ENCODE results near the gene RCAN2. TPM values are rescaled to one million over a fixed set of nuclear protein-coding genes. Genes with fewer than 3 reads are reported as not detected.

Gene RCAN2
- total RNA-seq, 1 donor from 2014 or later = 254 TPM

DNA sequence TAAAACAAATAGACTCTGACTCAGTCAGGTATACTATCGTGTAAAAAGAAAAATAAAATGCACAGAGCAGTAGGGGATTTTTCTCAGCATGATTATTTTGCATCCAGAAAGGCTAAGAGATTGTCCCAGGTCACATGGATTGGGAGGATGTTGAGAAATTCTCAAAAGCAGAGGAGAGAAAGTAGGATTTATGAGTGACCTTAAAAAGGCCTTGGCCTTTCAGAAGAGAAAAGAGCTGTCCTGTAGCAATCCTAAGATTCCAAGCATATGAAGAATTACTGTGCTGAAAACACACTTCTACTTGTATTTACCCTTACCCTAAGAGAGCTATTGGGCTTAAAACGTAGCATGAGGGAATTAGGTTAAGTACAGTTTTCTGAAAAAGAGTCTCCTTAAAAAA lies 170.7 kb downstream of the RCAN2 start:
- ATAC-seq = no peak
- DNase-seq = no peak
- intact Hi-C loops (cut with micrococcal nuclease) = no loop called here

DNA sequence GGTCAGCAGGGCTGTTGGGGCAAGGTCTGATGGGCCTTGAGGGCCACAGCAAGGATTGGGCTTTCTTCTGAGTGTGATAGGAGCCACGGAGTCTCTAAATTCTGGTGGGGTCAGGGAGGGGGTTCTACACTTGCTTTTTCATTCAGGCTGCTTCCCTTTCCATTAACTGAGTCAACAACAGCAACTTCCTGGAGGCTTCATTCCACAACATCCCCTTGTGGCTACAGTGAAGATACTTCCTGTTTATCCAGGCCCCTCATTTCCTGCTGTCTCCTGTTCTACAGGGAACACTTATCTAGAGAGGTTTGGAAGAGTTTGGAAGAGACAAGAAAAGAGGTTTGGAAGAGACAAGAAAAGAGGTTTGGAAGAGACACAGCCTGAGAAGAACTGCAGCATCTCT lies 175.7 kb downstream of the RCAN2 start:
- no peak for ATAC-seq
- intact Hi-C loops (cut with micrococcal nuclease) = no loop called here

DNA sequence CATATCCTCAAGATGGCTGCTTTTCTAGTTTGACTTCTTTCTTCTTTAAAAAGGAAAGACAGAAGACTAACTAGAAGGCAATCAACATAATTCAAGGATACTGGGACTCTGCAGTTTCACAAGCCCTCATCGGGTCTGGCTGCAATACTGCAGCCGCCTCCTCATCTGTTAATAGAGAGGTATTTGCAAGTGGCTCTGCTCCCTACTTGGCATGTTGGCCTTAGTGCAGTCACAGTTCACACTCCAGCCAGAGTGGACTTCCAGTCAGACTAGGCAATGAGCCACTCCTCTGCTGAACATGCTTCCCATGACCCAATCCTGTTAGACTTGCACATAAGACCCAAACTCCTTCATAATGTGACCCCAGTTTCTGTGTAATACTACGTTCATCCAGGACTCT lies 178.6 kb downstream of the RCAN2 start:
- peak; percentile 22 for ATAC-seq
- no peak for DNase-seq
- intact Hi-C loops (cut with micrococcal nuclease) = no loop called here

More for the DNA sequence above, 175.7 kb downstream of the RCAN2 start:
- DNase-seq = no peak

DNA sequence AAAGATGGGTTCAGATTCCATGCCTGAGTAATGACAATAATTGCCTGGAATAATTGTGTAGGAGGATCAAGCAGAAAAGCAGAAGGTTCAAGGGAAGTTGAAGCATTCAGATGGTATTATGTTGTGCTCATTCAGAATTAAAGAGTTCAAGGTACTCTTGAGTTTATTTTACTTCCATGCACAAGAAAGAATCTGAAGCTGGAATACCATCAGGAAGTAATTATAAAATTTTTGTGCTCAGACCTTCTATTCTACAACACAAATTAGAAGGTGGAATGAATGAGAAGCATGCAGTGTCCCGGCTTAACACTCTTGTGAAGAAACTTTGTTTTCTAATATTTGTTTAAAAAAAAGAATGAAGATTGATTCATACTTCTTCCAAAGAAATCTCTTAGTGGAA lies 181.1 kb downstream of the RCAN2 start:
- no peak for ATAC-seq
- no peak for DNase-seq
- intact Hi-C loops (cut with micrococcal nuclease) = no loop called here

DNA sequence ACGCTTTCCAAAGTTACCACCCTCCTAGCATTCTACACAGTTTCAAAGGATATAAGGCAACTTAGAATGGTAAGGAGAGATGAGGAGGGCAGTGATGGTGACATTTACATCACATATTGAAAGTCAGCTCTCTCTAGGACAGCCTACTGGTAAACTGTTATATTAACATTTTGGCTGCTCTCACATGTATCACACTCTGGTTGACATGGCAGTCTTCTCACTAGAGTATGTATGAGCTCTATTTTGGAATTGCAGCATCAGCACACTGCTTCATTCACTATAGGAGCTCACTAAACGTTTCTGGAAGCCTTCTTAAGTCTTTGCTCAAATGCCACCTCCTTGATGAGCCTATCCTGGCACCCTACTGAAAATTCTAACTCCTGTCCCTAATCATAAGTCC lies 184.8 kb downstream of the RCAN2 start:
- ATAC-seq (peak; percentile 37), DNase-seq (no peak)
- intact Hi-C loops (cut with micrococcal nuclease) = no loop called here

DNA sequence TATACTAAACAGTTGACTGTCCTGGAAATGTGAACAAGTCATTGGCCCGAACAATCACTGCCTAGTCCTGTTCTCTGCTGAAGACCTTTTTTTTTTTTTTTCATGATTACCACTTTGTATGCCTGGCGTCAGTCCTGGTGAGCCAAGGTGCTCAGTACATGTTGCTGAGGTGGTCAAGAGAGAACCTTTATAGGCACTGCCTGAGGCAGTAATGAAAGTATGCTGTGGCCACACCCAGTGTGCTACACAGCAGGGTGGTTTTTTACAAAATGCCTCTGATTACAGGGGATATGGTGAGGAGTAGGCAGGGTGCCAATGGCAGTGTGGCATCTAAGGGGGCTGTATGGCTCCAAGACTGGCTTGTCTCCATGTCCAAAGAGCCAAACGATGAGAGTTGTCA lies 185.4 kb downstream of the RCAN2 start:
- intact Hi-C loops (cut with micrococcal nuclease) = no loop called here
- no peak for DNase-seq
- ATAC-seq = peak; percentile 24

DNA sequence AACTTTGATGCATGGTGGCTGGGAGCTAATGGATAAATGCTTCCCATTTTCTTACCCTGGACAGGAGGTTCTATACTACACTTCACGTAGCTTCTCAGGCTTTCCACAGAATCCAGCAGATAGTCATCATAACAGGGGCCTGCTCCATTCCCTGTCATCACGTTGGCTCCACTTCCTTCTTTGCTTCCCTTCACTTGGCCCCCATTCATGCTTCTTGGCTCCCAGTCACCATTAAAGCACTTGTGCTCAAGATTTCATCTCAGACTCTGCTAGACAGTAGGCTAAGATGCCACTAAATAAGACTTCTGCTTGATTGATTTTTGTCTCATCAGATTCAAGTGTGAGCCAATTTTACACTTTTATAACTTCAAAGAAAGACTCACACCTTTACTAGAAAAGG lies 186.0 kb downstream of the RCAN2 start:
- intact Hi-C loops (cut with micrococcal nuclease) = no loop called here
- ATAC-seq = no peak
- no peak for DNase-seq

DNA sequence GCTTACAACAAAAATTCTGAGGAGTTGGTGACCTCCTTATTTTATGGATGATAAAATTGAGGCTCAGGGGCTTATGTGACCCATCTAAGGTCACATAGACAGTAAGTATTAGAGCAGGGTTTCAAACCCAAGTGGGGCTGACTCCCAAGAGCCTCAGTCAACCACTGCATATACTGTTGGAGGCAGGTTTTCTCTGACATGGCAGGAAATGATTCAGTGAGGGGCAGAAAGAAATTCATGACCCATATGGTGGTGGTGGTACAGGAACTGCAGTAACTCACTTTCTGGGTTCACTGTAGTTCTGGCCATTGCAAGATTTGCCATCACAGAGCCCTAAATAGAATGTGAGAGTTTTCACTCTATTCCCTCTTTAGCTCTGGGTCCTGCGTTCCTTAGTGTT lies 188.4 kb downstream of the RCAN2 start:
- ATAC-seq = no peak
- DNase-seq = no peak
- intact Hi-C loops (cut with micrococcal nuclease) = no loop called here

DNA sequence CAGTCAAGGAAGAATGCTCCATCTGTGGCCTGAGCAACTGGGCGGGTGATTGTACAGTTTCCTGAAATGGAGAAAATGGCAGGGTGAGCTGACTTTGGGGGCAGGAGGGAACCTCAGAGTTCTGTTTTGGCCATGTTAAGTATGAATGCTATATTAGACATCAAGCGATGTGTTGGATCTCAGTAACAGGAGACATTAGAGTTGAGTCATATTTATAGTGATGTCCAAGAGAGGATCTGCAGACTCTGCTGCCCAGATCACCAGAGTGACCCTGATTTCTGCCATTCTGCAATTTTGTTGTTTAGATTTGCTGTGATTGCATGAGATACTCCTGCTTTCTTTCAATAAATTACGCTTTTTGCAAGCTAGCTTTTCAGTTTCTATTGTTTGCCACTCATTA lies 189.1 kb downstream of the RCAN2 start:
- DNase-seq = no peak
- intact Hi-C loops (cut with micrococcal nuclease) = no loop called here
- peak; percentile 19 for ATAC-seq

DNA sequence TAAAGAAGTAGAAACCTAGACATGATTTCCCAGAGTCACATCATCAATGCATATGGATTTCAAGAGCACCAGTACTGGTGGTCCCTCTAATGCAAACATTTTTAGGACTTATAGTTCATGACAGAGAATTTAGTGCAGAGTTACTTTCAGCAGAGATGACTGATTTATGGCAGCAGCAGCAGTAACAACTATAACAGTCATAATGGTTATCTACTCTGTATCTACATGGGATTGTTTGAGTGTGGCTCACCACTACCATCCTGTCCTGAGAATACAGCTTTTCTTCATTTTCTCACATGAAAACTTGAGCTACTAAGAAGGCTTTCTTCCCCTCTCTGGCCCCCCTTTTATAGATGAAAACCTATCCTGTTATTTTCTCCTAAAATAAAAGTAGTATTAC lies 192.0 kb downstream of the RCAN2 start:
- intact Hi-C loops (cut with micrococcal nuclease) = no loop called here
- ATAC-seq = no peak
- DNase-seq = no peak

DNA sequence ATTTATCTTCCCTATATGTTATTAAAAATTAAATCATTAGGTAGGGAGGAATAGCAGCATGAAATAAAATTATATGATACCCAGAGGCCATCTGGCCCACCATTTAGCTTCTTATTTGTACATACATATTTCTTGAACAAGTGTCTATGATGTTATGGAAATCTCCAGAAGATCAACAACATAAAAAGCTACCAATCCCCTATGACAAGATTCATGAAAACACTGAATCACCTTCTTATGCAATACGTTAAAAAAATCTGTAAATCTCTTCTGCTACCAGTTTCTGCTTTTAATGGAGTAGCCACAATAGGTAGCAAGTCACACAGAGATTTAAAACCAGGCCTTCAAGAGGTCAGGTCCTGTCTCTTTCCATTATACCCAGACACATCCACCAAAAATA lies 194.7 kb downstream of the RCAN2 start:
- intact Hi-C loops (cut with micrococcal nuclease) = no loop called here
- no peak for ATAC-seq
- DNase-seq = no peak

DNA sequence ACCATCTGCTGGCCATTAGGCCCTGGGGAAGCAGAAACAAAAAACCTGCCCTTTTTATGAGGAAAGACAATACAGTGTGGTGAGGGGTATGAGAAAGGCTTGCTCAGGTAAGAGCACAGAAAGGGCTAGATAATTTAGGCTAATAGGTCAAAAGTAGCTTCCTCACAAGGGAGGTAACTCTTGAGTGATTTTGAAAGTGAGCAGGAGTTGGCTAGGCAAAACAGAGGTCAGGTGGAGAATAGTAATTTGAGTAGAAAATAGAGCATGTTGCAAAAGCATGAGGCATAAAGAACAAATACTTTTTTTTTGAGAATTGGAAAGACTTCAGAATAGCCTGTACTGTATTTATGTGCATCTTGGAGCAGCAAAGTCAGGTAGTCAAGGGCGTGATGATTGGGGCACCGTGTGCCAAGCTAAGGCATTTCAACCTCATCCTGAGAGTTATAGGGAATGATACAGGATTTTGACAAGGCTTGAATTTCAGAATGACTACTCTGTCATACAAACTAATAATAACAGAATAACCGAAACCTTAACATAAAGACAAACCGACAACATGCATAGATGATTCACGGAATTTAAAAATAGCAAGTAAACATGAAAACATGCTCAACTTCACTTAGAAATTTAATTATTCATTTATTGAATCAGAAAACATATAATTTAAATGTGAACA lies 197.5 kb downstream of the RCAN2 start:
- DNase-seq (no peak), ATAC-seq (no peak)
- intact Hi-C loops (cut with micrococcal nuclease) = no loop called here

DNA sequence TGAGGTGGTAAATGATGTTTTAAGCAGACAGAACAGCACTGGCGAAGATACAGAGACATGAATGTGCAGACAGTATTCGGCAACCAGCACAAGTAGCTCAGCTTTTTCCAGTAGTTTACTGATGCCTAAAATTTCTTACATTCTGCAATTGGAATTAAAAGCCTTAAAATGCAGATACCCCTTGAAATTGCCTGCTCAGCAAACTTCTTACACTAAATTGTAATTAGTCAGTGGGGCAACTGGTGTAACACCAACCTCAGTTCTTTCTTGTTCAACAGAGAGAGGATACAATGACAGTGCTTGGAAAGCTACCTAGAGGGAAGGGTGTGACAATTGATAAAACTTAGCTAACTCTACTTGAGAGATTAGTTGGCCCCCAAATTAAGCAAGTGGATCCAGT lies 199.4 kb downstream of the RCAN2 start:
- no peak for ATAC-seq
- DNase-seq = no peak
- intact Hi-C loops (cut with micrococcal nuclease) = no loop called here

DNA sequence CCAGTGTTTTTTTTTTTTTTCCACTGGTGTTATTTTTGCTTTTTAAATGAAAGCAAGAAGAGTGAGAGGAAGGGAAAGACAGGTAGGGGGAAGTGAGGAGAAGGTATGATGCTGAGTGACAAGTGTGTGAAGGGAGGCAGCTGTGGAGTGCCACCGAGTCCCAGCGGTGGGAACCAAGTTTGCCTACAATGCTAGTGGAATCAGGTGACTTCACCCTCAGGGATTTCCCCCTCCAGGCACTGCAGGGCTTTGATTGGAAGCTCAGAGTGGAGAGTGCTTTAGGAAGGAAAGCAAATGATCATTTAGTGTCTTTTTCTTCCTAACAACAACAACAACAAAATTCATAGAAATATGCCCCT lies 200.0 kb downstream of the RCAN2 start:
- intact Hi-C loops (cut with micrococcal nuclease) = no loop called here
- DNase-seq (no peak), ATAC-seq (peak; percentile 25)

DNA sequence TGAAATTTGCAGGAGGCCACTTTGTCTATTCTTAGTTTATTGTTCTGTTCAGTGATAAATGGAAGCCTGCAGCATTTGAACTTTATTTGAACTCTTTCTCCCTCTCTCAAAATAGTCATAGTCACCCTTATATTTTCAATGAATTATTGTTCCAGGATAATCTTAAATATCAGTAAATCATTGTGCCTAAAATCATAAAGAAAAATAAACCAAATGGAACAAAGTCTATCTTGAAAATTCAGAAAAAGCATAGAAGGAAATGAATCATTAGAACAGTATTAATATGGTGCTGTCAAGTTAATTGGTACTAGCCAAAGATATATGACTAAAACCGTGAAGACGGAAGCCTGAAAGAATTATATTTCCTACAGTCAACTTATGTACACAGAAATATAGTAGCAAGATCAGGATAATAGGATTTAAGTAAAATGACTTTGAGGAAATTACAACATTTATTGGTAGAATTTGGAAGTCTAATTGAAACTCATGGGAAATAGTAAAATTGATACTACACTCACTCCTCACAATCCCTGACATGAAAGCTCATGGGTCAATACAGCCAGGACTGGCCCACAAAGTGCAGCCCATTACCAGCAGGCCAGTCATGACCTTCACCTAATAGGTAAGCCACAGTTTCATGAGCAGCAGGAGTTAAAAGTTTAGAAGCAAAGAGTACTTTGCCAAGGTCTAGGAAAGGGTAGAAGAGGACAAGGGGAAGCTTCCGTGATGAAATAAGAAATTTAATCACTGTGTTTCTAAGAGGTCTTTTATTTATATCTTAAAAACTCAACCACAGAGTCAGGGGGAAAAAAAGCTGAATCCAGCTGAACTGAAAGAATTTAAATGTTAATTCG lies 200.6 kb downstream of the RCAN2 start:
- DNase-seq (no peak), ATAC-seq (peak; percentile 24)
- intact Hi-C loops (cut with micrococcal nuclease) = no loop called here

DNA sequence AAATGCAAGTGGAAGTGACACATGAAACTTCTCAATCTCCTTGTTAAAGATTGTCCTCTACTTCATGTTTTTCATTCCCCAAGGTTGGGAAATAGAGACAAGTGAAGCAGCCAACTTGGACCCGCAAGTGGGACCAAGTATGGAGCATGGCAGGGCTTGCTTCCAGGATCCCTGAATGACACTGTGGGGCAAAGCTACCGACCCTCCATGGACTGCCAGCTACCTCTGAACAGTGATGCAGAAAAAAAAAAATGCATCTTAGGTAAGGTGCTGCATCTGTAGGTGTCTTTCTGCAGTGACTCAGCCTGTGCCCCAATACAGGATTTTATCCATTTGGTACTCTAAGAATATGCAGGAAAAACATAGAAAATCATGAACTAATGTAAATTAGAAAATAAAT lies 201.4 kb downstream of the RCAN2 start:
- peak; percentile 53 for ATAC-seq
- no peak for DNase-seq
- intact Hi-C loops (cut with micrococcal nuclease) = no loop called here

DNA sequence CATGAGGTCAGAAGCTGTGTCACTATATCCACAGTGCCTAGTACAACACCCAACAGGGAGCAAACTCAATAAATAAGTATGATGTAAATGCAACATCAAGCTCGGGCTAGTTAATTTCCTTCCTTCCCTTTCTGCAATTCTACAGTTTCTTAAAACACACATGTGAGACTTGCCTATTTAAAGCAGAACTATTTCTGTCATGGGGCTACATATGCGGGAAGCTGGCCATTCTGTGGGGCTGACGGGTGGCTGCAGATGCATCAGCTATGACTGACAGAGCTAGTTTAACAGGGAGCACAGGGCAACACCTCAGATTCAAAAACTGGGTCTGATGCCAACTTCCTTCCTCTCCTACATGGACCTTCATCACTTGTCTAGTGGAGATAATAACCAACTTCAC lies 202.4 kb downstream of the RCAN2 start:
- ATAC-seq (peak; percentile 56), DNase-seq (no peak)
- intact Hi-C loops (cut with micrococcal nuclease) = no loop called here

DNA sequence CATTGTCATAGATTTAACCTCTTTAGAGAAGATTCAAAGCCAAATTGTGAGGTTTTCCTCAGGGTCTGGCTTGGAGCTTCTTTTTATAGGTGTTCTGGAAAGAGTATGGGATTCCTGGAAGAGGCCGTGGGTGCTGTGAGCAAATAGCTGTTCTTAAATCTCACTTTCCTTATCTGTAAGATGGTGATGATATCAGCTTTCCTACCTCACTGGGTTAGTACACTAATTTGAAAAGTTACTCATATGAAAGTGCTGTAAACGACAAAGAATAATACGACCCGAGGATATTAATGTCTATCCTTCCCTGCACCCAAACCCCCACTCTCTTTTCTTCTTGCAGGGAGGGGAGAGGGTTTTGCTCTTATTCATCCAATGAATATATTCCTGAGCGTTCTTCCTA lies 203.6 kb downstream of the RCAN2 start:
- intact Hi-C loops (cut with micrococcal nuclease) = no loop called here
- DNase-seq = no peak
- no peak for ATAC-seq

DNA sequence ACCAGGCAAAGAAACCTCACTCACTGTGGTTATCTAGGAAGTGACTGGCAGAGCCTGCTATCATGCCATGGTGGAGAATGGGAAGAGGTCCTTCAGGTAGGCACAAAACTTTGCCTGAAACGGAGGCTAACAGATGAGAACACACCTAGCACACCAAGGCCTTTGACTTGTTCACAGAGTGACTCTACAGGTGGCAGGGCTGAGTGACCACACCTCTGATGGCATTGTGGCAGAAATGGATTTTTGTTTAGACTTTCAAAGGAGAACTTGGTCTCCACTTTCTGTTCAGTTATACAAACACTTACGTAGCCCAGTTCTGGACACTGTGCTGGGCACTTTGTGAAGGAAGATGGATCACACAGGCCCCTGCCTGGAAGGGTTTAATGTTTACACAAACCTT lies 204.2 kb downstream of the RCAN2 start:
- intact Hi-C loops (cut with micrococcal nuclease) = no loop called here
- ATAC-seq = no peak
- no peak for DNase-seq

DNA sequence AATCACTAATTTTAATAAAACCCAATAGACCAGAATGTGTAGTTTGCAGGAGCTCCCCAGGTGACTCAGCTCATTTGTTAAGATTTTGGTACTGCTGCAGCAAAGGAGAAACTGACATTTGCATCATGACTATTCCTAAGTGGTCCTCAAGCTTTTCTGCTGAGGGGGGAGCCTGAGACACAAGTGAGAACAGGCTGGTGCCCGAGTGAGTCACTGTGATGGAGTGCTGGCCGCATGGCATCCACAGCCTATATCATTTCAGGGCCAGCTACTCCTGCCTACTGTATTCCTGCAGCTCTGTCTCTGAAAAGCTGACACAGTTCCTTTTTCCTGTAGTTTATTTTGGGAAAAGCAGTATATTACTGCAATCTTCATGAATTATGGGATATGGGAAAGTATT lies 206.8 kb downstream of the RCAN2 start:
- peak; percentile 32 for ATAC-seq
- intact Hi-C loops (cut with micrococcal nuclease) = no loop called here
- DNase-seq = no peak

DNA sequence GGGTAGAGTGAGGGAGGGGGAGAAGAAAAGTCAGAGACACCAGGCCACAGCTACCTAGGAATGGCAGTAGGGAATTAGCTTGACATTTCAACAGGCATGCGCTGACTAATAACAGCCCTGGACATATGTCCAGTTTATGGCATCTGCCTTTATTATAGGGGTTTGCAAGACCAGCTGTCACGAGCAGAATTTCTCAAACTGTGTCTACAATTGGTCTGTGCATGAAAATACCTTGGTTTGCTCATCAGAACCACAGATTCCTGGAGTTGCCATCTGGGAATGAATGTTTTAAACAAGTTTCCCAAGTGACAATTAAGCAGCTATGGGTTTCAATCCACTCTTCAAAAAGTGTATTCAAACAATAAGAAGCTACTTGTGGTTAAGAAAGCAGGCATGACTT lies 210.1 kb downstream of the RCAN2 start:
- DNase-seq (no peak), ATAC-seq (no peak)
- intact Hi-C loops (cut with micrococcal nuclease) = no loop called here
